GM12892 (cell line): Measurements from ENCODE around the gene SUPT7L.

Source experiments
- POLR2AphosphoS5 ChIP-seq: IDR thresholded peaks from 2 replicates; pipeline ENCODE4 v1.6.1; 2011; ENCODE audit warnings: low read depth, low read length, control low read depth
- TAF1 ChIP-seq: IDR thresholded peaks from 2 replicates; pipeline ENCODE4 v1.6.1; 2011; ENCODE audit warnings: low read depth, mild to moderate bottlenecking, control low read depth, low read length, borderline replicate concordance

GRCh38 chr2:27701676-27702075 lies 38.3 kb upstream of the SUPT7L start:
- TF ChIP-seq TAF1 = no peak
- TF ChIP-seq POLR2AphosphoS5 = no peak
